Germinal center (tissue), 1 donor: ENCODE results near the gene U2SURP.

Experiments used
- DNase-seq: peaks from one replicate; pipeline ENCODE4 v3.0.0; 2012; ENCODE audit warnings: mixed read lengths, low spot score

The U2SURP gene

DNA sequence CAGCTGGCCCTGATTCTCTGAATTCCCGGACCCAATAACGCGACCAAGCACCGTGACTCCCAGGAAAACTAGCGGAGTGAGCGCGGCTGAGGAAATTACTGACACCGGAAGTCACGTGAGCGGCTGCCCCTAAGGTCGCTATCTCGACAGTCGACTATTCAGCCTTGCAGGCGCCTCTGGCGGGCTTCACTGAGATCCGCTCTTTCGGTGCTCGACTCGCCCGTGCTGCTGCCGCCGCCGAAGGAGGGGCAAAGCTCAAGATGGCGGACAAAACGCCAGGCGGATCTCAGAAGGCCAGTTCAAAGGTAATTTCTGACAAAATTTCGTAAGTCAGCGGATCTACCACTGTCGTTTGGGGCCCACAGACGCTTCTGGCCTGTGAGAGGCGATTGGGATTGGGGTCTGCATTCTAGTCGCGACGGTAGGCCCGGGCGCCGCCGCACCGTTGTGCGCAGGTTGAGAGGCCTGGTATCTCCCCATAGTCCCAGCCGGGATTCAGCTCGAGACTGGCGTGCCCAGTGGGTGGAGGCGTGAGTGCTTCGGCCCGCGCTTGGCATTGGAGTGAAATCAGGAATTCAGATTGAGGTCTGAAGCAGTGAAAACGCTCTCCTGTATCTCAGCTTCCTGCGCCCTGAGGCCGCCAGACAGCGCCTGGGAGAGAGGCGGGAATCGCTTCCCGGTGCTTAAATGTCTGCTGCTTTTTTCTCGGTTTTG, at the start of gene U2SURP:
Gene U2SURP, plus strand, starts transcription at position 202 of the 714 bp plus-strand sequence. Its CDS starts 59 bp downstream, at position 261.
- peak; percentile 95 for DNase-seq

DNA sequence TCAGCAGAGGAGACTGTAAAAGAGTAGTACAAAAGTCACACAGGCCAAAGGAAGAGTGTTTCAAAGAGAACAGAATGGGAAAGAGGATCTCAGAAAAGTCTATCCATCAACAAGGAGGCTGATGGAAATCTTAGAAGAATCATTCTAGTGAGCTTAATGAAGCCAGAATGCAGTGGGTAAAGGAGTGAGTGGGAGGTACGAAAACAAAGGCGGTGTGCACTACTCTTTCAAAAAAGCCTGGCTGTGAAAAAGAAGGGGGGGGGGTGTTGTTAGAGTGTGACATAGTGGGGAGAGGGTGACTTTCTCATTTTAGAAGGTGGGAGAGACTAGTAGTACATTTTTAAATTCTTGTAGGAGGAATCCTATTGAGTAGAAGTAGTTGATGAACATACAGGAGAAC, 49.6 kb upstream of the U2SURP start:
- DNase-seq = no peak

DNA sequence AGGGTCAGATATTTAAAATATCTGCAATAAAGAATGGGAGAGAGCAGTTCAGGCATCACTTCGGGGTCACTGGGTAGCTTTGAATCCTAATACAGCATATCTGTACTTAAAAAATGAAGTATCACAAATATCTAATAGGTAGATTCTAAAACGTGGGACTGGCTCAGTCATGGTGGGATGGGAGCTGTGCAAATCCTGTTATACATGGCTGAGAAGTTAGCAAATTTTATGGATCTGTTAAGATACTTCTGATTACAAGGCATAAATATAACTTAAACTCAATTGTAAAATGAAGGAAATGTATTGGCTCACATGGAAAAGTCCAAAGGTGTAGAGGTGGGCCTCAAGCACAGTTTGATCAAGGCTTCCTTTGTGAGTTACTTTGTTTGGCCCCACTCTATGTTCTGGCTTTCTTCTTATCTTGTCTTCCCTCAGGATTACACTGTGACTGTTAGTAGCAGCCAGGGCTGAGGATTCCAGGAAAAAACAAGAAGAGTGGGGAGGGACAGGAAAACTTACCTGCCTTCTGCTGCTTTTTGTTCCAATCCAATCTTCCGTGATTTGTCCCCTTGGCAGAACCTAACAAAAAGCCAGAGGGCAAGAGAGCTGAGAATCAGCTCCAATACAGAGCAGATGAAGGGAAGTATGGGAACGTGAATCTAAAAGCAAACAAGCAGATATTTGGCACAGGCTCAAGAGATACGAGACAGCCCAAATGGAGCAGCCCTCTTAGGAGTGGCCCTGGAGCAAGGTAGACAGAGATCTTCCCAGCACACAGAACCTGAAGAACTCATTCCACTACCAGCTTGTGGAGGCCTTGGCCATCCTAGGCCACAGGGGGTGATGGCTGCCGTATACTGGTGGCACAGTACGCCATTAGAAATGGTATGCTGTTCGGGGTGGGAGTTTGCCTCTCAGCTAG, 48.8 kb upstream of the U2SURP start:
- DNase-seq = no peak

DNA sequence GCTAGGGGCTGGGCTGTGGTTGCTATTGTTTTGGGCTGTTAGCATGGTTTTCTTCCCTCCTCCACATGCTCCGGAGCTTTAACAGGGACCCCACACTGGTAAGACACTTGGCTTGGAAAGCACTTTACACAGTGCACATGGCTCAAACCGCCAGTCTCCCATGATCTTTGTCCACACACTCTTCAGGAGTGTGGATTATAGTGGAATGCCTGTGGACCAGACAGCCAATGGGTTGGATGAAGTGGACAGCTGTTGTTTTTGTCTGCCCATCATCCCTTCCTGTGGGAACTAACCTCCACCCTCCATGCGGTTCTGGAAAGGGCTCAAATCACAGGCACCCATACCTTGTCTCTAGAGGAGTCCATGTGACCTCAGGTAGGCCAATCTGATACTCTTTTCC, 47.9 kb upstream of the U2SURP start:
- no peak for DNase-seq

DNA sequence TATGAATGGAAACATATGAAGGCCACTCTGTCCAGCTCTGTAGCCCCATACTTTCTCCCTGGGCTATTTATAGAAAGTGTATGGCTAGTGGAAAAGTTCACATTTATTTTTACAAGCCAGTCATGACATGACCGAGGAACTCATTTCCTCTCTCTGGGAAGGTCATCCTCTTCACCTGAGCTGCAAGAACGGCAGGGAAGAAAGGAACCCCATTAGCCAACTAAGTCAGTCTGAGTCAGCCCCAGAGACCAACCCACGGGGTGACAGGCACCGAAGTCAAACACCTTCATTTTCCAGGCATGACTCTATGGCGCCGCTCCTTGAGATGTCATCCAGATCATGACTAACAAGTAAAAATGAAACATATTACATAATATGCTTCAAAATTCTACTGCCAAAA, 42.7 kb upstream of the U2SURP start:
- DNase-seq = no peak

DNA sequence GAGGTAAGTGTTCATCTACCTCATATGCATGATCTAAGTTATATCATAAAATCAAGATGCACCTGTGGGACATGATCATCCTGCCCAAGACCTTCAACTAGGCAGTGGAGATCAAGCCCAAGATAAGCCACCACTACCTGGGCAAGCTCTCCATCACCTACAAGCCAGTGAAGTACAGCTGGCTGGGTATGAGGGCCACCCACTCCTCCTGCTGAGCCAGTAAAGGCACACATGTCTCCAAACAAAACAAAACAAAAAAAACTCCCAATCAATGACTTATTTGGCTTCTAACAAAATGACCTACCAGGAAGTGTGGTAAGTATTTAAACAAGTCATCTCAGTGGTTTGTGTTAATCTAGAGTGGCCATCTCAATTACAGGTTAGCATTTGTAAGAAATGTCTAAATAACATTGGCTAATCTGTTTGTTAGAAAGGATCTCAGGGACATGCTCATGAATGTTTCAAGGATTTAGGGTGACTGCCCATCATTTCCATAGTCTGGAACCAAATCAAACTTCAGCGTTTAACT, 41.0 kb upstream of the U2SURP start:
- no peak for DNase-seq

DNA sequence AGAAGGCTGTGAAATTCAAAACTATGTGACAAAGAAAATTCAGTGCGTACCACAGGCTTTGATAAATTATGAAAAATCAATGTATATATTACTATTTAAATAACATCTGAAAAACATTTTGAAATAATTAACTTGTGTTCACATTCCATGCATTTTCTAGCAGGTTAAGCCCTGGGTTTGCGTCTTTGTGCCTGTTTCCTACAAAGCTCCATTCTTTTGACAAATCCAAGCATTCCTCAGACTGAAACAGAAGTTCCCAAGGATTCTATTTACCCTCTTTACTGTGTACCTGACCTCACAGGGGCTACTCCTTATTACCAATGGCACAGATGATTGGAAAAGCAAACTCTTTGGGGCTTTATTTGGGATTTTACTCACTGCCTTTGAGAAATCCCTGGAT, 39.8 kb upstream of the U2SURP start:
- DNase-seq = no peak

DNA sequence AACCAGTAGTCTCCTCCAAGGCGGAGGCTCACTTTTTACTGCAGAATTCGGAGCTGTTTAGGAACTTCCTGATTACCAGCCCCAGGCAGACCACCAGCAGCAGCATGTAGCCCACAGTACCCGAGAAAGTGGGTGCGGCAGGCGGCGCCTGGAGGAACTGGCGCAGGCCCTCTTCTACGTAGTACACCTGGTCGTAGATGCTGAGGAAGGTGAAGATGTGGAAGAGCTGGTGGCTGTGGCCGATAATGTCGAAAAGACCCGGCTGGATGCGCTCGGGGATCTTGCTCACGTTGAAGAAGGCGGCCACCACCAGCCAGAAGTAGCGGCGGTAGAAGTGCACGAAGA, 39.2 kb upstream of the U2SURP start:
- DNase-seq = no peak

DNA sequence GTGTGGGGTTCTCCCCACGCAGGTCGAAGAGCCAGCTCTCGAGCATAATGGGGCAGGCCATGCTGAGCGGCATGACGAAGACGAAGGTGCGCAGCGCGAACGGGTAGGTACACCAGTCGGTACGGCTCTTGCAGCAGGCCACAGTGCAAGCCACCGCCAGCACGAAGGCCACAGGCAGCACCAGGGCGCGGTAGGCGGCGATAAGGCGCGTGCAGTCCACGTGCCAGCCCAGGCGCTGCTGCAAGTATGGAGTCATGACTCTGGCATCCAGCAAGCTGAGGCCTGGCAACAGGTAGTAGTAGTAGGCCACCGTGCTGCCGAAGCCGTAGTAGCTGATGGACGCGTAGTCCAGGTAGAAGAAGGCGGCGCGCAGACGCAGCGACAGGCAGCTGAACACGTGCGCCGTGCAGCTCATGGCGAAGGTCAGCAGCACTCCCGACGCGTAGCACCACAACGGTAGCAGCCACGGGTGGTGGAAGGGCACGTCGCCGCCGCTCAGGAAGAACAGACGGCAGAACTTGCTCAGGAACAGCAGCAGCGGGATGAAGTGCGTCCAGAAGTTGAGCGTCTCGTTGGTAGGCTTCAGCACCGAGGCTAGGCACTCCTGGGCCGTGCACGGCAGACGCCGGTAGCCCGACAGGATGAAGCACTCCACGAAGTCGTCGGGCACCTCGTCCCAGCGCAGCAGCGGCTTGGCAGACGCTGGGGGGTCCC, 38.7 kb upstream of the U2SURP start:
- DNase-seq = no peak

DNA sequence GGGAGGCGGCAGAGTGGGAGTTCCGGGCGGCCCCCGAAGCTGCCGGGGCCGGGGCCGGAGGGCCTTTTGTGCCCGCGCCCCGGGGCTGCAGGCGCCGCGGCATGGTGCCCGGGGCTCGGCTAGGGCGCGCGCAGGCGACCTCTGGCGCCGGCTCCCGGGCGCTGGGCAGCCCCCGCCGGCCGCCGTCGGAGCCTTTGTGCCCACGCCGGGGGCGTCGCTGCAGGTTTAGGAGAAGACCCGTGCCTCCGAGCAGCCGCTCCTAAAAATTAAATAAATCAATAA, 38.2 kb upstream of the U2SURP start:
- DNase-seq = no peak

DNA sequence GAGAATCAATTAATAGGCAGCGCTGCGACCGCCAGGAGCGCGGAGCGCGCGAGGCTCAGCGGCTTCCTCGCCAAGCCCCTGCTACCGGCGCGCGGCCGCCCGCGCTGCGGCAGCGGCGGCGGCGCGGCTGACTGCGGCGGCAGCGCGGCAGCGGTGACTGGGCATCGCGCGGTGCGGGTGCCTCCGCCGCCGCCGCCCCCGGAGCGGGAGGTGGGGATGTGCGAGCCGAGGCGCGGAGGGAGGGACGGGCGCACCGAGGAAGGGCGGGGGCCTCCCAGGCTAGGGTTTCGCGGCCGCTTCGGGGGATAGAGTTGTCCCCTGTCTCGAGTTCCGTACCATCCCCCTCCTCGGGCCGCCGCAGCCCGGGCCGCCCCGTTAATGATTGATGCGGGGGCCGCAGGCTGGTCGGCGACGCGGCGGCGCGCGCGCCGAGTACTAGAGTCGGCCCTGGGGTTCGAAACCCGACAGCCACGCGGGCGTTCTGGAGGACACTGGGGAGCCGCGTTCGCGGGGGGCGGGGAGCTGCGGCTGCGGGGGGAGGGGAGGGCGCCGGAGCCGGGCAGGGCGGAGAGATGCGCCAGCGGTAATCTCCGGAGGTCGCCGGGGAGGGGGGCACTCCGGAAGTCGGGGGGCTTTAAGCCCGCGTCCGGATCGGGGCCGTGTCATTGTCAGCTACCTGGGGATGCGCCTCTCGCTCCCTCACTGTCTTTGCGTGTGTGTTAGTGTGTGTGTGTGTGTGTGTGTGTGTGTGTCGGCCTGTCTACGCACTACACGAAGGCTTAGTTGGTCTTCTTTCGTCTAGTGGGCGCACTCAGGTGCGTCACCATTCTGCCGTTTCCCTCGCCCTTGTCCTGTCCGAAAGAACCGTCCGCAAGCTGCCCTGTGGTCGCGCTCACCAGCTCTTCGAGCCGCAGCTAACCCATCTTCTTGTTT, 37.6 kb upstream of the U2SURP start, which contains the start of gene PAQR9:
Gene PAQR9, minus strand, starts transcription at position 159 of the 933 bp plus-strand sequence. CDS start 338 bp downstream, outside the sequence.
- peak; percentile 29 for DNase-seq

DNA sequence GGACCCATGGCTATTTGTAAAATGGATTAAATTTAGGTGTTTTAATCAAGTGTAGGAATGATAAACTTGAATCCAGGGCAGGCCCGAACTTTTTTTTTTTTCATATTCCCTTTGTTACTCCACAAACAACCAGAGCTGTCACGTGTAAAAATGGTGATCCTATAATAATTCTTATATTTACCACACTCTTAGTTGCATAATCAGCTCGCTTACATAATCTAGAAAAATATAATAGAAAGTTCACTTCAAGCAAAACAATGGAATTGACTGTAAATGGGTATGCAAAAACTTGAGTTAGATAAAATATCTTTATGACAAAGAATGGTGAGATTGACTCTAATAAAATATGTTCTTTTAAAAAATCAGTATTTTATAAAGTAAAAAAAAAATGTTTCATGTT, 35.8 kb upstream of the U2SURP start:
- DNase-seq = no peak

DNA sequence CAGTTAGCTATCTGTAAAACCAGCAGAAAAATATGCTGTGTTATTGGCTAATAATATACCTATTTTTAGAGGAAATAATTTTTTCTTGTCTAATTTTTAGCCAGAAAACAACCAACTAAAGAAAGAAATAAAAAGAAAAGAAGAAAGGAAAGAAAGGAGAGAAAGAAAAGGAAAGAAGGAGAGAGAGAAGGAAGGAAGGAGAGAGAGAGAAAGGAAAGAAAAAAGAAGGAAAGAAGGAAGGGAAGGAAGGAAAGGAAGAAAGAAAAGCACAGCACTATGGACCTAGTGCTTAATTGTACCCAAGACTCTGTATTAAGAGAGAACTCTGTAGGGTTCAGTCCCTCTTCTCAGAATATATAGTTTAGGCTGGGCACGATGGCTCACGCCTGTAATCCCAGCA, 34.6 kb upstream of the U2SURP start:
- no peak for DNase-seq

DNA sequence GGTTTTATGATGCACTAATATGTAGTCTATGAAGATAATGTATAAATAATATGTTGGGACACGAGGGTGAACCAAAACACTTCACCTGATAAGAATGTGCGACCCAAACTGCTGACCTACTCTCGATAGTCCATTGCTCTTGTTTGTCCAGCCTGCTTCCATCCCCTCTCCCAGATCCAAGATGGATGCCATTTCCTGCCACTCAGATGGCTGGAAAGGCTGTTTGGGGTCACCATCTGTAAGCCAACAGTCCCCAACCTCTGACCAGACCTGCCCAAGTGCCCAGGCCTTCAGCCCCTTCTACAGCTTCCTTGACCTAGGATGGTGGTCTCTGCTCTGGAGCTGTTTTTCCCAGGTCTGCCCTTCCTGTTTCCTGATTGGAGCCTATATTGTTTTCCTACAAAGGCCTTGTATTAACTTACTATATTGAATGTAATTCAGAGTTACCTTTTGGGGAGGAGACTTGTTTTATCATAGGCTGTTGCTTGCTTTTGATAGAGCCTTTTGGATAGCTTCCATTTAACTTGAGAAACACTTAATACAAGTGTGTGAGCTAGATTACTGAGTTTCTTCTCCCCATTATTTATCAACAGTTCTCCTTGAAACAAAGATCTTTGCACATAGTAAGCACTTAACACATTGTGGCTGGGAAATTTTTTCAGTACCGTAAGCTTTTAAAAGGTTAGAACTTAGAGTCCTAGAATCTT, 32.9 kb upstream of the U2SURP start:
- DNase-seq = no peak

DNA sequence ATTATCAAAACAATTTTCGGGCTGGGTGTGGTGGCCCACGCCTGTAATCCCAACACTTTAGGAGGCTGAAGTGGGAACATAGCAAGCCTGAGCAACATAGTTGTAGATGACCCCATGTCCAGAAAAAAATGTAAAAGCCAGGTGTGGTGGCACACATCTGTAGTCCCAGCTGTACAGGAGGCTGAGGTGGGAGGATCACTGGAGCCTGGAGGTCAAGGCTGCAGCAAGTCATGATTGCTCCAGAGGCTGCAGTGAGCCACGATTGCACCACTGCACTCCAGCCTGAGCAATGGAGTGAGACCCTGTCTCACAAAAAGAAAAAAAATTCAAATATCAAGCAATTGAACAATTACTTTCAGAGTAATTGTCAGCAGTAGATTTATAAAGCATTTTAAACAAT, 29.9 kb upstream of the U2SURP start:
- no peak for DNase-seq

DNA sequence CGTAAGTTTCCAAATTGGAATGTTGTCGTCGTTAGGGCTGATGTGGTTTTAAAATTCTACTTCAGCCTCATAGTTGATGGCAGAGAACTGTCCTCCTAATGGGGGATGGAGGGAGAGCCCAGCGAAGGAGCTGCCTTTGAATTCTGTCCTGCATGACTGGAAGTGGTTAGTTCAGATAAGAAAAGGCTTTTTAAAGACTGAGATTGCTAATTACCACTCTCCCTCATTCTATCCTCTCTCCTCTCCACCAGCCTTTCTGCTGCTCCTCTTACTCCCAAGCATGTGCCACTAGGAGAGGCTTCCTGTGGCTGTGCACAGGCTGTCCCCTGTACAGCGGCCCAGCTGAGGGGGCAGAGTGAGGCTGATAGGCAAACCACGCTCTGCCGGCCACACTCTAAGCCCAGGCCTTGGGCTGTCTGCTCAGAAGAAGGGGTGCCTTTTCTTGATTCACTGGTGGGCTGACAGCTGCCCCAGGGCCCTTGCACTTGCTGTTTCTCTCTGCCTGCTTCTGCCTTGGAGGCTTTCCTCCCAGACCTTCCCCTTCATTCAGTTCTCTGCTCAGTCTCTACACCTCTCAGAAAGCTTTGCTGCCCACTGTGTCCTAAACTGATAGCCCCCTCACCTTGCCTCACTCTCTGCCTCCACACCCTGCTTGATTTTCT, 29.1 kb upstream of the U2SURP start:
- no peak for DNase-seq

DNA sequence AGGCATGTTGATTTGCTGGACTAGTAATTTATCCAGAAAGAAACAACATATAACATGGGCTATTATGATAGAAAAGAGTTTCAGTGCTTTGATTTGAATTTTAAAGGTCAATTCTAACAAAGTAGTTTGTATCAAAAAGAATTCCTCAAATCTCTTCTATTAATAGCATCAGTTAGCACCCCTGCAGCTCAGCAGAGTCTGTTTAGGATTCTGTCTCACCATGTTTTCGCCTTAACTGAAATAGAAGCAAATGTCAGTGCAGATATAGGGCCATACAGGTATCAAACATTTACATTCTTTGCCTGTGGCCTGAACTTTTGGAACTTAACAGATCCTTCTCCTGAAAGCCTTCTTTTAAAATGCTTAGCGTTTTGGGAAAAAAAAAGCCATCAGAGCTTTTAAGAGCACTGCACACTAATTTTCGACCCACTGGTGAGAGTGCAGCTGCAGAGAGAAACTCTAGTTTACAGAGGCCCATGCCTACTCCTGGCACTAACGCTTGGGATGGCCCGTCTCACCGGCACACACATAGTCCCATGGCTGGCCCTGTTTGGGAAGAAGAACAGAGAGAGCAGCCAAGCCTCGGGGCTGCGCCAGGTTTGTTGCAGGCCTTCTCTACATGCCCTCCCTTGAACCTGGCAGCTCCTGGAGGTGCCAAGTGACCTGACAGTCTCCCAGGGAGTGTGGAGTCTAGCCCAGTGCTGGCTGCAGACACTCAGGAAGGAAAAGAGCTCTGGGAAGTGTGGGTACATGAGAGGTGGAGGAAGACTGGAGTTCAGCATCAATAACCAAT, 28.0 kb upstream of the U2SURP start:
- DNase-seq = no peak

DNA sequence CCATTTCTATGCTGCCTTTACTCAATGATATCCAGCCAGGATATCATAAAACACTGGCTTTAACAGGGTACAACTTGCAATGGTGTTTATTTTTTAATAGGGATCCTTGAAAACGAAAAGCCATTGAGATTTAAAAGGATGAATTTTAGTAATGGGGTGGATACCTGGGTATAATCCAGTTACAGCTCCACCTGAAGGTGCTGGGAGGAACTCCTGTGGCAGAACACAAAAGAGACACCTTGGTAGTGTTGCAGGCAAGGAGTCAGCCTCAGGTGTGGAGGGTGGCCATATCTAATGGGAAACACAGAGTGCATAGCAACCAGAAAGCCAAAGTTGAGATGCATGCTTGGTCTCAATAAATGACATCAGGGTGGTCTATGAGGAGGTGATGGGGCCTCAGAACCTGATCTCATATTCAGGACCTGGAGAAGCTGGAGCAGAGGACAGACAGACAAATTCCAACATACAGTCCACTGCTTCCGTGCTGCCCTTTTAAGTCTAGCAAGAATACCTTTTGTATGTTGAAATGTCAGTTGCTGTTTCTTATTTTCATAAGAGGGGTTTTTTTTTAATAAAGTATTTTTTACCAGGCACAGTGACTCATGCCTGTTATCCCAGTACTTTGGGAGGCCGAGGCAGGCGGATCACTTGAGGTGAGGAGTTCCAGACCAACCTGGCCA, 25.9 kb upstream of the U2SURP start:
- no peak for DNase-seq
